Mesenchymal stem cell (in vitro differentiated cells and primary cell): ENCODE results near the gene CHST1. TPM values are rescaled to one million over a fixed set of nuclear protein-coding genes. Genes with fewer than 3 reads are reported as not detected.

Experiments
- DNase-seq: peaks from one replicate; pipeline ENCODE4 v3.0.0-alpha.2; 2013
- H2AFZ ChIP-seq: one replicate; pipeline ENCODE4 v1.6.1; 2013; ENCODE audit warnings: low read depth, mild to moderate bottlenecking, control low read depth, inconsistent platforms, low read length, moderate library complexity
- H2AK5ac ChIP-seq: 2 replicates; pipeline ENCODE4 v1.6.1; 2013; ENCODE audit warnings: low read length, moderate library complexity, mild to moderate bottlenecking, inconsistent platforms; ENCODE audit not compliant: severe bottlenecking
- H2BK120ac ChIP-seq: one replicate; pipeline ENCODE4 v1.6.1; 2013; ENCODE audit warnings: low read depth, mild to moderate bottlenecking, inconsistent platforms, low read length, moderate library complexity
- H2BK12ac ChIP-seq, 2 experiments: one replicate each; pipeline ENCODE4 v1.6.1; 2013; ENCODE audit warnings: inconsistent platforms in 2 of 2, low read length in 2 of 2, mild to moderate bottlenecking in 2 of 2, moderate library complexity in 2 of 2, control low read depth in 1 of 2
- H2BK15ac ChIP-seq: one replicate; pipeline ENCODE4 v1.6.1; 2013; ENCODE audit warnings: mild to moderate bottlenecking, low read depth, inconsistent platforms; ENCODE audit not compliant: poor library complexity, severe bottlenecking
- H2BK5ac ChIP-seq: 2 replicates; pipeline ENCODE4 v1.6.1; 2013; ENCODE audit warnings: low read depth, mild to moderate bottlenecking, low read length, control low read depth, inconsistent platforms; ENCODE audit not compliant: poor library complexity, severe bottlenecking
- H3K14ac ChIP-seq, 2 experiments: one replicate each; pipeline ENCODE4 v1.6.1; 2013; ENCODE audit warnings: inconsistent platforms in 2 of 2, low read length in 2 of 2, control low read depth in 1 of 2, mild to moderate bottlenecking in 1 of 2, moderate library complexity in 1 of 2
- H3K18ac ChIP-seq, 2 experiments: one replicate each; pipeline ENCODE4 v1.6.1; 2013; ENCODE audit warnings: inconsistent platforms in 2 of 2, low read length in 2 of 2, control low read depth in 1 of 2, low read depth in 1 of 2, mild to moderate bottlenecking in 1 of 2
- H3K23ac ChIP-seq, 2 experiments: one replicate each; pipeline ENCODE4 v1.6.1; 2013; ENCODE audit warnings: inconsistent platforms in 2 of 2, low read length in 2 of 2, mild to moderate bottlenecking in 2 of 2, moderate library complexity in 2 of 2, control low read depth in 1 of 2
- H3K27ac ChIP-seq: 2 replicates; pipeline ENCODE4 v1.5.1; 2013; ENCODE audit warnings: mild to moderate bottlenecking, moderate library complexity, low read length, control low read depth, inconsistent platforms; ENCODE audit not compliant: poor library complexity, severe bottlenecking
- H3K27me3 ChIP-seq, 2 experiments: 2 replicates each; pipeline versions ENCODE4 v1.6.1 to v1.7.0; 2013; ENCODE audit warnings: low read length in 2 of 2, mild to moderate bottlenecking in 2 of 2, moderate library complexity in 2 of 2, control low read depth in 1 of 2, inconsistent platforms in 1 of 2; ENCODE audit not compliant: control insufficient read depth in 1 of 2, insufficient read depth in 1 of 2
- H3K36me3 ChIP-seq, 2 experiments: 2 replicates each; pipeline versions ENCODE4 v1.6.1 to v1.7.0; 2013; ENCODE audit warnings: low read length in 2 of 2, control low read depth in 1 of 2, inconsistent platforms in 1 of 2, low read depth in 1 of 2, mild to moderate bottlenecking in 1 of 2; ENCODE audit not compliant: insufficient read depth in 2 of 2, control insufficient read depth in 1 of 2
- H3K4ac ChIP-seq, 2 experiments: one replicate each; pipeline ENCODE4 v1.6.1; 2013; ENCODE audit warnings: inconsistent platforms in 2 of 2, low read length in 2 of 2, mild to moderate bottlenecking in 2 of 2, moderate library complexity in 2 of 2, control low read depth in 1 of 2, low read depth in 1 of 2
- H3K4me1 ChIP-seq: 2 replicates; pipeline ENCODE4 v1.6.1; 2013; ENCODE audit warnings: low read depth, low read length, control low read depth; ENCODE audit not compliant: control insufficient read depth, insufficient read depth
- H3K4me2 ChIP-seq: 2 replicates; pipeline ENCODE4 v1.6.1; 2013; ENCODE audit warnings: low read length, mild to moderate bottlenecking, inconsistent platforms; ENCODE audit not compliant: poor library complexity, severe bottlenecking
- H3K4me3 ChIP-seq, 2 experiments: 2 replicates each; pipeline versions ENCODE4 v1.5.1 to v1.7.0; 2013; ENCODE audit warnings: low read length in 2 of 2, mild to moderate bottlenecking in 2 of 2, control low read depth in 1 of 2, low read depth in 1 of 2; ENCODE audit not compliant: insufficient read depth in 1 of 2
- H3K79me1 ChIP-seq: replicated peaks from 2 replicates; pipeline ENCODE4 v1.6.1; 2013; ENCODE audit warnings: mild to moderate bottlenecking, control low read depth, low read length, inconsistent platforms; ENCODE audit not compliant: poor library complexity, severe bottlenecking
- H3K9ac ChIP-seq: 2 replicates; pipeline ENCODE4 v1.7.0; 2013; ENCODE audit warnings: mild to moderate bottlenecking, low read length, moderate library complexity
- H3K9me3 ChIP-seq: 2 replicates; pipeline ENCODE4 v1.7.0; 2013; ENCODE audit warnings: mild to moderate bottlenecking, low read length; ENCODE audit not compliant: control insufficient read depth
- H4K8ac ChIP-seq: one replicate; pipeline ENCODE4 v1.6.1; 2013; ENCODE audit warnings: inconsistent platforms, mild to moderate bottlenecking, low read length, moderate library complexity
- H4K91ac ChIP-seq: one replicate; pipeline ENCODE4 v1.6.1; 2013; ENCODE audit warnings: mild to moderate bottlenecking, low read length, inconsistent platforms
- WGBS: methylation state at CpG from one replicate; pipeline ENCODE4 v1.1.7; 2013; ENCODE audit warnings: mixed read lengths; 5-methylcytosine and 5-hydroxymethylcytosine counted together
- small RNA-seq: library from polyadenylated mRNA; stranded (forward); fragments of <200 nt; extraction: miRNeasy Mini kit (QIAGEN cat#:217004); gene quantifications from one replicate; pipeline ENCODE3, GENCODE V24; 2013; ENCODE audit warnings: low read depth

CHST1 gene

GRCh38 chr11:45599161-45599943 lies 66.1 kb downstream of the CHST1 start:
- Histone ChIP-seq H3K36me3 (no peaks in the 10 kb centered on the region), H3K79me1 (no peaks in the 10 kb centered on the region), H2AFZ (no peak overlapping the region), H3K9ac (no peak overlapping the region), H2BK15ac (no peak overlapping the region), H2AK5ac (no peak overlapping the region), H2BK120ac (no peak overlapping the region), H3K4me2 (no peak overlapping the region), H3K23ac (no peak overlapping the region), H3K14ac (no peak overlapping the region), H2BK12ac (no peak overlapping the region), H3K9me3 (no peaks in the 10 kb centered on the region), H4K8ac (no peak overlapping the region), H3K27ac (no peak overlapping the region), H3K4ac (no peak overlapping the region), H3K4me1 (no peaks in the 10 kb centered on the region), H2BK5ac (no peak overlapping the region), H4K91ac (no peak overlapping the region), H3K27me3 (peaks cover 57 to 81% of the 10 kb centered on the region in 2 experiments), H3K4me3 (no peak overlapping the region), H3K18ac (no peak overlapping the region)
- no peak for DNase-seq
- 79% methylated on average over 10 of the region's 11 CpGs for WGBS

Small RNAs within 50 kb of the gene (small RNA-seq; reads per million reads assigned to genes)
- not detected for gene MIR7154
